ENCODE results near the gene LIFR.

GRCh38 chr5:38451074-38451725, 105.2 kb downstream of the LIFR start:
- TF ChIP-seq POLR2A (IDR thresholded peaks at IDR 0.05; ENCODE audit: low read depth, low read length), result no peak
- no peak for TF ChIP-seq POLR2AphosphoS5 (IDR thresholded peaks at IDR 0.05; ENCODE audit: insufficient read depth, low read depth, low read length)
- no peak for TF ChIP-seq EZH2 (IDR thresholded peaks at IDR 0.05; ENCODE audit: borderline replicate concordance, low read depth, low read length, severe bottlenecking)
- TF ChIP-seq, protein P1, sequence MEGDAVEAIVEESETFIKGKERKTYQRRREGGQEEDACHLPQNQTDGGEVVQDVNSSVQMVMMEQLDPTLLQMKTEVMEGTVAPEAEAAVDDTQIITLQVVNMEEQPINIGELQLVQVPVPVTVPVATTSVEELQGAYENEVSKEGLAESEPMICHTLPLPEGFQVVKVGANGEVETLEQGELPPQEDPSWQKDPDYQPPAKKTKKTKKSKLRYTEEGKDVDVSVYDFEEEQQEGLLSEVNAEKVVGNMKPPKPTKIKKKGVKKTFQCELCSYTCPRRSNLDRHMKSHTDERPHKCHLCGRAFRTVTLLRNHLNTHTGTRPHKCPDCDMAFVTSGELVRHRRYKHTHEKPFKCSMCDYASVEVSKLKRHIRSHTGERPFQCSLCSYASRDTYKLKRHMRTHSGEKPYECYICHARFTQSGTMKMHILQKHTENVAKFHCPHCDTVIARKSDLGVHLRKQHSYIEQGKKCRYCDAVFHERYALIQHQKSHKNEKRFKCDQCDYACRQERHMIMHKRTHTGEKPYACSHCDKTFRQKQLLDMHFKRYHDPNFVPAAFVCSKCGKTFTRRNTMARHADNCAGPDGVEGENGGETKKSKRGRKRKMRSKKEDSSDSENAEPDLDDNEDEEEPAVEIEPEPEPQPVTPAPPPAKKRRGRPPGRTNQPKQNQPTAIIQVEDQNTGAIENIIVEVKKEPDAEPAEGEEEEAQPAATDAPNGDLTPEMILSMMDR (IDR thresholded peaks at IDR 0.05; ENCODE audit: extremely low read depth in 1 of 2, insufficient read depth in 1 of 2, low read depth in 1 of 2, low read length in 2 of 2), result no peak
- TF ChIP-seq JUN (IDR thresholded peaks at IDR 0.05; ENCODE audit: borderline replicate concordance, insufficient read depth, insufficient read length, low read depth), result no peak
- TF ChIP-seq, protein P2, sequence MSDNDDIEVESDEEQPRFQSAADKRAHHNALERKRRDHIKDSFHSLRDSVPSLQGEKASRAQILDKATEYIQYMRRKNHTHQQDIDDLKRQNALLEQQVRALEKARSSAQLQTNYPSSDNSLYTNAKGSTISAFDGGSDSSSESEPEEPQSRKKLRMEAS (IDR thresholded peaks at IDR 0.05; ENCODE audit: insufficient read depth, insufficient read length), result no peak
- no peak for TF ChIP-seq MYC (IDR thresholded peaks at IDR 0.05; ENCODE audit: low read depth, low read length)
- TF ChIP-seq FOS (IDR thresholded peaks at IDR 0.05; ENCODE audit: borderline replicate concordance, insufficient read depth, low read length), result no peak
